GM12864 (cell line): ENCODE results near the gene CKB.
"Not testable (repeated sequence)": the region's sequence is repeated elsewhere in the genome, so short reads cannot be mapped to it uniquely, and the experiment has no call there.

ENCODE experiments used
- DNase-seq: peaks from one replicate; pipeline ENCODE4 v3.0.0-alpha.2; 2011; ENCODE audit warnings: low read depth
- H3K4me3 ChIP-seq: 2 replicates; pipeline ENCODE4 v1.5.1; 2011; ENCODE audit warnings: mild to moderate bottlenecking, low read depth, low read length, control low read depth
- TF ChIP-seq, protein P1 (sequence below): IDR thresholded peaks from 2 replicates; pipeline ENCODE4 v1.5.1; 2011; ENCODE audit warnings: low read depth, mild to moderate bottlenecking, moderate library complexity, low read length, control low read depth, inconsistent platforms; ENCODE audit errors: missing control alignments

Gene CKB

GRCh38 chr14:103517174-103517566 is 5.5 kb downstream of the CKB start:
- no peak overlapping the region for H3K4me3 ChIP-seq
- TF ChIP-seq, protein P1, sequence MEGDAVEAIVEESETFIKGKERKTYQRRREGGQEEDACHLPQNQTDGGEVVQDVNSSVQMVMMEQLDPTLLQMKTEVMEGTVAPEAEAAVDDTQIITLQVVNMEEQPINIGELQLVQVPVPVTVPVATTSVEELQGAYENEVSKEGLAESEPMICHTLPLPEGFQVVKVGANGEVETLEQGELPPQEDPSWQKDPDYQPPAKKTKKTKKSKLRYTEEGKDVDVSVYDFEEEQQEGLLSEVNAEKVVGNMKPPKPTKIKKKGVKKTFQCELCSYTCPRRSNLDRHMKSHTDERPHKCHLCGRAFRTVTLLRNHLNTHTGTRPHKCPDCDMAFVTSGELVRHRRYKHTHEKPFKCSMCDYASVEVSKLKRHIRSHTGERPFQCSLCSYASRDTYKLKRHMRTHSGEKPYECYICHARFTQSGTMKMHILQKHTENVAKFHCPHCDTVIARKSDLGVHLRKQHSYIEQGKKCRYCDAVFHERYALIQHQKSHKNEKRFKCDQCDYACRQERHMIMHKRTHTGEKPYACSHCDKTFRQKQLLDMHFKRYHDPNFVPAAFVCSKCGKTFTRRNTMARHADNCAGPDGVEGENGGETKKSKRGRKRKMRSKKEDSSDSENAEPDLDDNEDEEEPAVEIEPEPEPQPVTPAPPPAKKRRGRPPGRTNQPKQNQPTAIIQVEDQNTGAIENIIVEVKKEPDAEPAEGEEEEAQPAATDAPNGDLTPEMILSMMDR = no peak
- no peak for DNase-seq

DNA sequence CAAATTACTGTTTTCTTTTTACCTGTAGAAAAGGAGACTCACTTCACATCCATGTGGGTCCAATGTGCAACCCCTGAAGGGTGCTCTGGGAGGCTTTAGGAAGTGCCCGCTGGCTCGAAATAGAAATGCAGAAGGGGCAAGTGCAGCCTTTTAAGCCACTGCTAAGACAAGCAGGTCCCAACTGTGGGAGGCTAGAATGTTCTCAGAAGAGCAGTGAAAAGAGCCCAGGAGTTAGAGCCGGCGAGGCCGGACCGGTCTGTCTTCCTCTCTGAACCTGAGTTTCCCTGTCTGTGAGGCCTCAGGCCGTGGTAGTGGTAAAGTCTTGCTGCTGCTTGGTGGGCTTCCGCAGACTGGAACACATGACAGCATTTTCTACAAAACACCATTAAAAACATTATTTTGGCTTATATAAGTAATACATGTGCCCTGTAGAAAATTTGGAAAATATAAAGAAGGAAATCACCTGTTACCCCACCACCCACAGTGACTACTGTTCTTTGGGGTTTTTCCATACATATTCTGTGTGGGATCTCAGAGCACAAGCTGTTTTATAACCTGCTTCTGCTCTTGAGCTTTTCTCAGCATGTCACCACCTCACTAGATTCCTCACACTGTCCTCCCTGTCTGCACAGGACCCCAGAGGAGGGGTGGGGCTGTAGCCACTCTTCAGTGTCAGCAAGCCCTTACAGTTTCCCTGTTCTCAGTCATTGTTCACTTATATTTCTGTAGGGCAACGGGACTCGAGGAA is 6.0 kb downstream of the CKB start:
- DNase-seq = no peak
- H3K4me3 ChIP-seq = no peak overlapping the region
- TF ChIP-seq, protein P1 = no peak

GRCh38 chr14:103514596-103515421 is 7.8 kb downstream of the CKB start:
- TF ChIP-seq, protein P1 = no peak
- no peak for DNase-seq
- no peak overlapping the region for H3K4me3 ChIP-seq

- TF ChIP-seq, protein P1 = no peak
- H3K4me3 ChIP-seq = no peak overlapping the region
- no peak for DNase-seq
These were observed 9.7 kb downstream of the CKB start for GRCh38 chr14:103512701-103513611.

- H3K4me3 ChIP-seq, DNase-seq: not testable (repeated sequence)
These were observed 10.4 kb downstream of the CKB start for GRCh38 chr14:103512180-103512579.

DNA sequence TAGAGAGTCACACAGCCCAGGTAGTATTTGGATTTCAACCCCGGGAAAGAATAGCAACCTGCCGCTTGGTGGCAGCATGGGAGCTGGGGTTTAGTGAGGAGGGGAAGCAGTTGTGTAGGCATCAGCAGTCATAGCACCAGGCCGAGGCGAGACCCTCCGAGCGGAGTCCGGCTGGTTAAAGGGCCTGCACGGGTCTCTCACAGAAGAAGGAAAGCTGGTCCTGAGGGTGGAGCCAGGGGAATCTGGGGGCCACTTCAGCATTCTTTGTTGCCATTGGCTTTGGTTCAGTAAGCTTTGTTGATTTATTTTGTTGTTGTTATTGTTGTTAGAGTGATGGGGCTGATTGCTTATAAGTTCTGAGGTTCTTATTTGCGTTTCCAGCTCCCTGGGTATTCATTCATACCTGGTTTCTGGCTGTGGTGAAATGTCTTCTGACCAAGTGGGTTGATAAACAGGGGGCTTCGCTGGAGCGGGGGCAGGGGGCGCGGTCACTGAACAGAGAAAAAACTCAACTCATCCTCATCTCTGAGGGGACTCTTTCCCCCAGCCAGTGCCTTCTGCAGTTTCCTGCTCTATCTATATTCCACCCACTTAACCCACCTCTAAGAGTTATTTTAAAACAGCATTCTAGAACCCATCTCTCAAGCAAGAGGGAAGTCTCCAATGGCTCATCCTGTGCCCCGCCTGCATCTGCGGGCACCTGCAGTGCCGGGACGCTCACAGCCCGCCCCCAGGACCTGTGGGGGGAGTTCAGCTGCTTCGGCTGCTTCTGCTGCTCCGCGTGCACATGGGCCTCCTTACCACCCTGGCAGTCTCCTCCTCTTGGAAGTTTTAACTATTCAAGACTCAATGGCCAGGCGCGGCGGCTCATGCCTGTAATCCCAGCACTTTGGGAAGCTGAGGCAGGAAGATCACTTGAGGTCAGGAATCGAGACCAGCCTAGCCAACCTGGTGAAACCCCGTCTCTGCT is 11.6 kb downstream of the CKB start:
- no peak overlapping the region for H3K4me3 ChIP-seq
- TF ChIP-seq, protein P1 = no peak
- DNase-seq = no peak
